ENCODE data around the gene CXorf58. TPM values are rescaled to one million over a fixed set of nuclear protein-coding genes. Genes with fewer than 3 reads are reported as not detected.
A peak's percentile ranks its signal among the peaks of the same experiment; 100 is the strongest.

CXorf58 gene
- total and polyA plus RNA-seq, 9 of the 15 experiments (the other 6 are each of a cell fraction or from before 2014, with no cell fraction given): 0.10 to 0.27 (median 0.16) TPM; not detected in 3

- no TSS peak for BruUV-seq (replicated peaks)
- in situ Hi-C loops (cut with MboI): no loop called here
Measured at GRCh38 chrX:23937100-23937499, 29.3 kb downstream of the CXorf58 start.

More at GRCh38 chrX:23937100-23937499, 29.3 kb downstream of the CXorf58 start:
- intact Hi-C loops (cut with micrococcal nuclease): no loop called here
- TF ChIP-seq ARID3A (IDR thresholded peaks at IDR 0.05; ENCODE audit: borderline replicate concordance, low read depth, low read length): no peak
- peak; percentile 46 for TF ChIP-seq PRDM10 (IDR thresholded peaks at IDR 0.05; ENCODE audit: partially characterized antibody)
- WGBS (ENCODE audit: insufficient coverage, low coverage, missing lambda C conversion rate): 14% methylated on average over 1 of the region's 4 CpGs
- H3K9me1 ChIP-seq (ENCODE audit: control insufficient read depth, insufficient read depth, low read length): no peaks in the 10 kb centered on the region
- peak in 2 of 4 experiments; percentile 14 to 17 for DNase-seq (ENCODE audit: extremely low read depth in 1 of 4, low spot score in 3 of 4)
- ChIA-PET POLR2A (no interaction called here), CTCF (ENCODE audit: low intra/inter-chr PET ratio) (no interaction called here)
- H3K9ac ChIP-seq (ENCODE audit: insufficient read depth in 1 of 2, low read depth in 2 of 2, low read length in 2 of 2): no peak overlapping the region
- no peak overlapping the region for H3K4me3 ChIP-seq
- no peak overlapping the region for H3K27ac ChIP-seq (ENCODE audit: extremely low read depth, low read depth, low read length)
- H3K9me3 ChIP-seq (replicated peaks; ENCODE audit: control insufficient read depth, insufficient read depth, low read depth, low read length): no peaks in the 10 kb centered on the region
- ATAC-seq: peak; percentile 57
- H4K20me1 ChIP-seq (replicated peaks; ENCODE audit: control insufficient read depth, insufficient read depth, low read length): no peaks in the 10 kb centered on the region
- no peaks in the 10 kb centered on the region for H3K79me2 ChIP-seq (ENCODE audit: control insufficient read depth, insufficient read depth, low read length)
- peak; percentile 11 for FAIRE-seq
- H3K27me3 ChIP-seq (ENCODE audit: control insufficient read depth in 2 of 2, insufficient read depth in 2 of 2, low read length in 2 of 2): no peaks in the 10 kb centered on the region
- H3K4me2 ChIP-seq (ENCODE audit: insufficient read depth, low read length): no peak overlapping the region
- H3K36me3 ChIP-seq (ENCODE audit: control insufficient read depth, insufficient read depth, low read length): no peaks in the 10 kb centered on the region
- H3K4me1 ChIP-seq (replicated peaks in 1 of 2; ENCODE audit: control insufficient read depth in 2 of 2, insufficient read depth in 2 of 2, low read length in 2 of 2): peaks cover 0 to 11% of the 10 kb centered on the region in 2 experiments; a peak in 3 of 5 replicates
- H2AFZ ChIP-seq (ENCODE audit: low read depth, low read length): no peak overlapping the region
